ENCODE data around the gene FAXDC2. TPM values are rescaled to one million over a fixed set of nuclear protein-coding genes. Genes with fewer than 3 reads are reported as not detected.

The FAXDC2 gene
- total and polyA plus RNA-seq, 2 of the 13 experiments (the other 11 are each of a cell fraction or from before 2014, with no cell fraction given): 4.7 to 58.8 TPM

DNA sequence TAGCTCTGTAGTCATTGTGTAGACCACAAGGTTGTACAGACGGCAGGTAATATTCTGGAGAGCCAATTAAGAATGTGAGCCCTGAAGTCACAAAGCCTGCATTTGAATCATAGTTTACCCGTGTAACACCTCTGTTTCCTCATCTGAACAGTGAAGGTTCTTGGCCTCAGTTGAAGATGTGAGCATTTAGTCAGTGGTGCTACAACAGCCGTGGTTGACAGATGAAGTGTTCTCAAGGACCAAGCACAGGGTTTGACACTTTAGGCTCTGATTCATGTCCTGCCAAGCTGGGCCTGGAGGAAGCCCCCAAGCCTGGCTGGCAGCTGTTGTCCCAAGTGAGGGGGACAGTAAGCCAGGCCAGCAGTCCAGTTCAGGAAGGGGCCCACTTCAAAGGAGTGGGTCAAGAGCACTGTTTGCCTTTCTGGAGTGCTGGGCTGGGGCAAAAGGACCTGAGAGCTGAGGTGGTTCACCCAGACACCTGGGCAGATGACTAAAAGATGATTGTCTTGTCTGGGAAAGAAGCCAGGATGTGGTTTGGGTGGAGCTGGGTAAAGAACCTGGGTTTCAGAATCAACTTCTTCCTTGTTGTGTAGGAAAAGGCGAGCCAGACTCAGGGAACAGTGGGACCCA is 20.7 kb downstream of the FAXDC2 start (continued):
- TF ChIP-seq HNRNPK (IDR thresholded peaks at IDR 0.05; ENCODE audit: low read depth, low read length, poor library complexity, severe bottlenecking) (no peak), CC2D1A (CRISPR knock-in tag; IDR thresholded peaks at IDR 0.05) (no peak), HNRNPLL (IDR thresholded peaks at IDR 0.05; ENCODE audit: low read depth, low read length, poor library complexity, severe bottlenecking) (no peak), KDM1A (CRISPR knock-in tag; IDR thresholded peaks at IDR 0.05) (no peak), ZNF720 (CRISPR knock-in tag; IDR thresholded peaks at IDR 0.05) (no peak), SNAI1 (CRISPR knock-in tag; IDR thresholded peaks at IDR 0.05; ENCODE audit: borderline replicate concordance) (no peak), ZNF292 (CRISPR knock-in tag; IDR thresholded peaks at IDR 0.05; ENCODE audit: borderline replicate concordance, low read depth) (no peak), WIZ (CRISPR knock-in tag; IDR thresholded peaks at IDR 0.05) (no peak), FOSL2 (CRISPR knock-in tag; IDR thresholded peaks at IDR 0.05) (peak; percentile 37; the same call in 1 of the 2 replicates)
- TF ChIP-seq, protein P1, sequence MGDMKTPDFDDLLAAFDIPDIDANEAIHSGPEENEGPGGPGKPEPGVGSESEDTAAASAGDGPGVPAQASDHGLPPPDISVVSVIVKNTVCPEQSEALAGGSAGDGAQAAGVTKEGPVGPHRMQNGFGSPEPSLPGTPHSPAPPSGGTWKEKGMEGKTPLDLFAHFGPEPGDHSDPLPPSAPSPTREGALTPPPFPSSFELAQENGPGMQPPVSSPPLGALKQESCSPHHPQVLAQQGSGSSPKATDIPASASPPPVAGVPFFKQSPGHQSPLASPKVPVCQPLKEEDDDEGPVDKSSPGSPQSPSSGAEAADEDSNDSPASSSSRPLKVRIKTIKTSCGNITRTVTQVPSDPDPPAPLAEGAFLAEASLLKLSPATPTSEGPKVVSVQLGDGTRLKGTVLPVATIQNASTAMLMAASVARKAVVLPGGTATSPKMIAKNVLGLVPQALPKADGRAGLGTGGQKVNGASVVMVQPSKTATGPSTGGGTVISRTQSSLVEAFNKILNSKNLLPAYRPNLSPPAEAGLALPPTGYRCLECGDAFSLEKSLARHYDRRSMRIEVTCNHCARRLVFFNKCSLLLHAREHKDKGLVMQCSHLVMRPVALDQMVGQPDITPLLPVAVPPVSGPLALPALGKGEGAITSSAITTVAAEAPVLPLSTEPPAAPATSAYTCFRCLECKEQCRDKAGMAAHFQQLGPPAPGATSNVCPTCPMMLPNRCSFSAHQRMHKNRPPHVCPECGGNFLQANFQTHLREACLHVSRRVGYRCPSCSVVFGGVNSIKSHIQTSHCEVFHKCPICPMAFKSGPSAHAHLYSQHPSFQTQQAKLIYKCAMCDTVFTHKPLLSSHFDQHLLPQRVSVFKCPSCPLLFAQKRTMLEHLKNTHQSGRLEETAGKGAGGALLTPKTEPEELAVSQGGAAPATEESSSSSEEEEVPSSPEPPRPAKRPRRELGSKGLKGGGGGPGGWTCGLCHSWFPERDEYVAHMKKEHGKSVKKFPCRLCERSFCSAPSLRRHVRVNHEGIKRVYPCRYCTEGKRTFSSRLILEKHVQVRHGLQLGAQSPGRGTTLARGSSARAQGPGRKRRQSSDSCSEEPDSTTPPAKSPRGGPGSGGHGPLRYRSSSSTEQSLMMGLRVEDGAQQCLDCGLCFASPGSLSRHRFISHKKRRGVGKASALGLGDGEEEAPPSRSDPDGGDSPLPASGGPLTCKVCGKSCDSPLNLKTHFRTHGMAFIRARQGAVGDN (CRISPR knock-in tag; IDR thresholded peaks at IDR 0.05): peak; percentile 58

Measured in HepG2 (cell line).